Liver (tissue), 9 donors: ENCODE measurements around the gene DNHD1. TPM values are rescaled to one million over a fixed set of nuclear protein-coding genes. Genes with fewer than 3 reads are reported as not detected.

ENCODE experiments used
- DNase-seq: peaks from one replicate; pipeline ENCODE4 v3.0.0-alpha.2; 2017; ENCODE audit warnings: low spot score
- H3K27ac ChIP-seq, 2 donors: one replicate each; pipeline ENCODE4 v1.7.0; 2013; ENCODE audit warnings: inconsistent platforms in 2 of 2, low read length in 2 of 2, control low read depth in 1 of 2, low read depth in 1 of 2, mild to moderate bottlenecking in 1 of 2
- H3K27me3 ChIP-seq, 4 donors: one replicate each; pipeline versions ENCODE4 v1.6.1 to v1.7.0; 2013; ENCODE audit warnings: low read length in 3 of 4, inconsistent platforms in 1 of 4, mild to moderate bottlenecking in 1 of 4, moderate library complexity in 1 of 4; ENCODE audit not compliant: control insufficient read depth in 4 of 4, insufficient read depth in 4 of 4
- H3K36me3 ChIP-seq, 4 donors: one replicate each; pipeline versions ENCODE4 v1.6.1 to v1.7.0; 2013; ENCODE audit warnings: low read length in 3 of 4, mild to moderate bottlenecking in 3 of 4, low read depth in 1 of 4, moderate library complexity in 1 of 4; ENCODE audit not compliant: control insufficient read depth in 4 of 4, insufficient read depth in 3 of 4
- H3K4me1 ChIP-seq, 4 donors: one replicate each; pipeline versions ENCODE4 v1.6.1 to v1.7.0; 2013; ENCODE audit warnings: low read length in 3 of 4, mild to moderate bottlenecking in 3 of 4, moderate library complexity in 1 of 4; ENCODE audit not compliant: control insufficient read depth in 4 of 4, insufficient read depth in 4 of 4
- H3K4me3 ChIP-seq, 3 donors: one replicate each; pipeline versions ENCODE4 v1.6.1 to v1.7.0; 2013; ENCODE audit warnings: low read length in 3 of 3, control low read depth in 1 of 3, low read depth in 1 of 3, mild to moderate bottlenecking in 1 of 3
- H3K9ac ChIP-seq, 2 donors: one replicate each; pipeline ENCODE4 v1.7.0; 2013; ENCODE audit warnings: low read length in 2 of 2, mild to moderate bottlenecking in 2 of 2, moderate library complexity in 2 of 2, control low read depth in 1 of 2, low read depth in 1 of 2
- H3K9me3 ChIP-seq, 4 donors: one replicate each; pipeline versions ENCODE4 v1.6.1 to v1.7.0; 2013; ENCODE audit warnings: low read length in 3 of 4; ENCODE audit not compliant: control insufficient read depth in 4 of 4
- ATF3 ChIP-seq: IDR thresholded peaks from 2 replicates; pipeline ENCODE4 v1.6.1; 2016; ENCODE audit warnings: antibody characterized with exemption
- CTCF ChIP-seq: fragments of 150-350 bp; IDR thresholded peaks from 2 replicates; pipeline ENCODE4 v1.5.1; 2017; ENCODE audit warnings: improper control_type of control experiment, low read depth, low read length; ENCODE audit not compliant: missing input control
- EGR1 ChIP-seq, 2 donors: IDR thresholded peaks; 2 replicates each; pipeline ENCODE4 v1.6.1; 2016 to 2018; ENCODE audit warnings: antibody characterized with exemption in 2 of 2, low read depth in 2 of 2
- FOXA1 ChIP-seq: IDR thresholded peaks from 2 replicates; pipeline ENCODE4 v1.6.1; 2016; ENCODE audit warnings: antibody characterized with exemption
- FOXA2 ChIP-seq: IDR thresholded peaks from 2 replicates; pipeline ENCODE4 v1.6.1; 2016; ENCODE audit warnings: antibody characterized with exemption
- GABPA ChIP-seq, 2 donors: IDR thresholded peaks in 1 of 2; conservative IDR thresholded peaks in 1 of 2; 2 replicates each; pipeline ENCODE4 v1.6.1; 2016; ENCODE audit warnings: antibody characterized with exemption in 2 of 2, mild to moderate bottlenecking in 1 of 2, moderate library complexity in 1 of 2
- HNF4A ChIP-seq, 2 donors: conservative IDR thresholded peaks; 2 replicates each; pipeline ENCODE4 v1.6.1; 2016; ENCODE audit warnings: antibody characterized with exemption in 2 of 2, mild to moderate bottlenecking in 2 of 2
- HNF4G ChIP-seq: IDR thresholded peaks from 2 replicates; pipeline ENCODE4 v1.6.1; 2016; ENCODE audit warnings: antibody characterized with exemption
- JUND ChIP-seq, 2 donors: IDR thresholded peaks; 2 replicates each; pipeline ENCODE4 v1.6.1; 2016; ENCODE audit warnings: antibody characterized with exemption in 2 of 2
- MAX ChIP-seq: IDR thresholded peaks from 2 replicates; pipeline ENCODE4 v1.6.1; 2016; ENCODE audit warnings: antibody characterized with exemption
- NR2F2 ChIP-seq: IDR thresholded peaks from 2 replicates; pipeline ENCODE4 v1.6.1; 2016; ENCODE audit warnings: antibody characterized with exemption
- RAD21 ChIP-seq, 2 donors: IDR thresholded peaks; 2 replicates each; pipeline ENCODE4 v1.6.1; 2016; ENCODE audit warnings: antibody characterized with exemption in 2 of 2, mild to moderate bottlenecking in 2 of 2
- REST ChIP-seq: IDR thresholded peaks from 2 replicates; pipeline ENCODE4 v1.6.1; 2016; ENCODE audit warnings: antibody characterized with exemption, mild to moderate bottlenecking
- RXRA ChIP-seq, 2 donors: IDR thresholded peaks; 2 replicates each; pipeline ENCODE4 v1.6.1; 2017 to 2018; ENCODE audit warnings: antibody characterized with exemption in 2 of 2, mild to moderate bottlenecking in 1 of 2
- SP1 ChIP-seq: IDR thresholded peaks from 2 replicates; pipeline ENCODE4 v1.6.1; 2018; ENCODE audit warnings: antibody characterized with exemption, mild to moderate bottlenecking
- TAF1 ChIP-seq: conservative IDR thresholded peaks from 2 replicates; pipeline ENCODE4 v1.6.1; 2016; ENCODE audit warnings: antibody characterized with exemption, mild to moderate bottlenecking
- YY1 ChIP-seq: IDR thresholded peaks from 2 replicates; pipeline ENCODE4 v1.6.1; 2016; ENCODE audit warnings: antibody characterized with exemption, mild to moderate bottlenecking
- ZBTB33 ChIP-seq: IDR thresholded peaks from 2 replicates; pipeline ENCODE4 v1.6.1; 2016; ENCODE audit warnings: antibody characterized with exemption
- whole genome bisulfite sequencing: extraction: QIAGEN DNeasy Blood & Tissue Kit; methylation state at CpG from one replicate; pipeline ENCODE4 v1.1.7; 2013; 5-methylcytosine and 5-hydroxymethylcytosine counted together
- polyA plus RNA-seq, 2 donors: library from polyadenylated mRNA; stranded (reverse) in 1 of 2; unstranded in 1 of 2; fragments of 200-250 nt in 1 of 2; fragments of >200 nt in 1 of 2; fragmentation: Nextera tagmentation in 1 of 2; extraction: Ambion mirVana in 1 of 2; gene quantifications; one replicate each; pipeline versions ENCODE4 v1.2.1 to v1.2.3, GENCODE V29; 2013 to 2015
- total RNA-seq, 2 donors: library from RNA; depleted of rRNA; stranded (reverse); fragments of >200 nt; gene quantifications; one replicate each; pipeline ENCODE4 v1.2.3, GENCODE V29; 2014
- donor health status: healthy.
- donor health status: healthy.
- donor health status: healthy.
- donor health status: healthy.
- donor health status: healthy.

DNHD1 gene
- total and polyA plus RNA-seq, 4 donors = 2.1 to 23.6 (median 5.0) TPM

GRCh38 chr11:6455070-6455469 is 42.0 kb upstream of the DNHD1 start:
- no peak for DNase-seq
- Histone ChIP-seq H3K4me3 (no peak overlapping the region), H3K9me3 (no peaks in the 10 kb centered on the region), H3K27me3 (no peaks in the 10 kb centered on the region), H3K36me3 (peaks cover 10 to 61% (median 23%) of the 10 kb centered on the region in 4 donors), H3K9ac (no peak overlapping the region), H3K27ac (no peak overlapping the region), H3K4me1 (no peaks in the 10 kb centered on the region)
- 77% methylated on average over 2 of the region's 2 CpGs for WGBS
- TF ChIP-seq REST (no peak), GABPA (IDR thresholded peaks at IDR 0.05 in 1 of 2, conservative IDR thresholded peaks at IDR 0.05 in 1 of 2) (no peak), JUND (IDR thresholded peaks at IDR 0.05) (no peak), RAD21 (IDR thresholded peaks at IDR 0.05) (no peak), ATF3 (no peak), ZBTB33 (no peak), YY1 (no peak), HNF4A (conservative IDR thresholded peaks at IDR 0.05) (no peak), MAX (no peak), FOXA1 (no peak), SP1 (no peak), FOXA2 (no peak), CTCF (no peak), RXRA (IDR thresholded peaks at IDR 0.05) (no peak), HNF4G (no peak), TAF1 (no peak), EGR1 (IDR thresholded peaks at IDR 0.05; ENCODE audit: low read depth in 2 of 2) (no peak), NR2F2 (no peak)
